ENCODE measurements around the gene GOLGA1. TPM values are rescaled to one million over a fixed set of nuclear protein-coding genes. Genes with fewer than 3 reads are reported as not detected.

Gene GOLGA1
- total and polyA plus RNA-seq, 2 of the 13 experiments (the other 11 are each of a cell fraction or from before 2014, with no cell fraction given): 12.7 to 15.9 TPM

DNA sequence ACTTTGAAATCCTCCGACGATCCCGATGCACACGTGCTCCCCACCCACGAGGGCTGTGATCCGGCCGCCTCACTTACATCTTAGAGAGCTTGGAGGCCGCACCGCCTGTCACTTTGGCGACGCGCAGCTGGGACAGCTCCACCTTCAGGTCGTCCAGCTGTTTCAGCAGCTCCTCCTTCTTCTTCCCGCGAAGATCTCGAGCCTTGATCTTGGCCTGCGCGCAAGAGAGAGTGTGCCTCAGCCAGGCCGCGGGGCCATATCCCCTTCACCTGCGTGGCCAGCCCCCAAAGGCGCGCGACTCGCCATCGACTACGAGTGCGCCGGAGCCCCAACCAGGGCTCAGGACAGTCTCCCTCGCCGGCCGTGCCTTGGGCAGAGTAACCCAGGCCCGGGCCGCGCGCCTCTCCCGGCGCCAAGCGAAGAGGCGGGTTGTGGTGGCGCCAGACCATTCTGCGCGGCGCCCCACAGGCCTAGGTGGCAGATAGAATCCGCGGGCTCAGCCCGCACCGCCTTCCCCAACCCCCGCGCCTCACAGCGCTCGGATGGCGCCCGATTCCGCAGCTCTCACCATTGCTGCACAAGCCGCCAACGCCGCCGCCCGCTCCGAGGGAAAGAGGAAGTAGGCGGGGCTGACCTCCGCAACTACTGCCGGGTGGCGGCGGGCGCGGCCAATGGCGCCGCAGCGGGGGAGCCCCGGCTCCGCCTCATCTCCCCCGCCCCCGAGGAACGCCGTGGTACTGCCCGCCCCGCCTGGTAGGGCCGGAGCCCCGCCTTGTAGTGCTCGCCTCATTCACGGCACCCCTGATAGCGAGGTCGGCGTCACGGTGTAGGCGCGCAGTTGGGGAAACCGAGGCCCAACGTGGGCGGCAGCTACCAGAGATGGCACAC lies 79.3 kb downstream of the GOLGA1 start, which contains the start of the genes ARPC5L and RPL35 (continued):
- TF ChIP-seq, protein P1, sequence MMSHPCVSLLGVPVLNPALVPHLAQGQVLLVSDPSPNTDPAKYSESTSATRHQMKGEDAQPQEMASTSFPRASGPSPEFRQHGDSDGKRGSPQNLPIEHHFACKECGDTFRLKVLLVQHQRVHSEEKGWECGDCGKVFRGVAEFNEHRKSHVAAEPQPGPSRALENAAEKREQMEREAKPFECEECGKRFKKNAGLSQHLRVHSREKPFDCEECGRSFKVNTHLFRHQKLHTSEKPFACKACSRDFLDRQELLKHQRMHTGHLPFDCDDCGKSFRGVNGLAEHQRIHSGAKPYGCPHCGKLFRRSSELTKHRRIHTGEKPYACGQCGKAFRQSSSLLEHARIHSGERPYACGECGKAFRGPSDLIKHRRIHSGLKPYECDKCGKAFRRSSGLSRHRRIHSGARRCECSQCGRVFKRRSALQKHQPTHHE (CRISPR knock-in tag; IDR thresholded peaks at IDR 0.05; ENCODE audit: borderline replicate concordance): peak; percentile 81; the same call in 1 of the 2 replicates
- no peak for TF ChIP-seq BCL6 (CRISPR knock-in tag; IDR thresholded peaks at IDR 0.05)
- TF ChIP-seq, protein P2, sequence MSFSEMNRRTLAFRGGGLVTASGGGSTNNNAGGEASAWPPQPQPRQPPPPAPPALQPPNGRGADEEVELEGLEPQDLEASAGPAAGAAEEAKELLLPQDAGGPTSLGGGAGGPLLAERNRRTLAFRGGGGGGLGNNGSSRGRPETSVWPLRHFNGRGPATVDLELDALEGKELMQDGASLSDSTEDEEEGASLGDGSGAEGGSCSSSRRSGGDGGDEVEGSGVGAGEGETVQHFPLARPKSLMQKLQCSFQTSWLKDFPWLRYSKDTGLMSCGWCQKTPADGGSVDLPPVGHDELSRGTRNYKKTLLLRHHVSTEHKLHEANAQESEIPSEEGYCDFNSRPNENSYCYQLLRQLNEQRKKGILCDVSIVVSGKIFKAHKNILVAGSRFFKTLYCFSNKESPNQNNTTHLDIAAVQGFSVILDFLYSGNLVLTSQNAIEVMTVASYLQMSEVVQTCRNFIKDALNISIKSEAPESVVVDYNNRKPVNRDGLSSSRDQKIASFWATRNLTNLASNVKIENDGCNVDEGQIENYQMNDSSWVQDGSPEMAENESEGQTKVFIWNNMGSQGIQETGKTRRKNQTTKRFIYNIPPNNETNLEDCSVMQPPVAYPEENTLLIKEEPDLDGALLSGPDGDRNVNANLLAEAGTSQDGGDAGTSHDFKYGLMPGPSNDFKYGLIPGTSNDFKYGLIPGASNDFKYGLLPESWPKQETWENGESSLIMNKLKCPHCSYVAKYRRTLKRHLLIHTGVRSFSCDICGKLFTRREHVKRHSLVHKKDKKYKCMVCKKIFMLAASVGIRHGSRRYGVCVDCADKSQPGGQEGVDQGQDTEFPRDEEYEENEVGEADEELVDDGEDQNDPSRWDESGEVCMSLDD (CRISPR knock-in tag; IDR thresholded peaks at IDR 0.05; ENCODE audit: borderline replicate concordance): peak; percentile 84
- TF ChIP-seq EEA1 (CRISPR knock-in tag; IDR thresholded peaks at IDR 0.05; ENCODE audit: borderline replicate concordance): peak; percentile 96
- no peak for TF ChIP-seq ZNF329 (CRISPR knock-in tag; IDR thresholded peaks at IDR 0.05; ENCODE audit: low read depth)
- TF ChIP-seq, protein P3, sequence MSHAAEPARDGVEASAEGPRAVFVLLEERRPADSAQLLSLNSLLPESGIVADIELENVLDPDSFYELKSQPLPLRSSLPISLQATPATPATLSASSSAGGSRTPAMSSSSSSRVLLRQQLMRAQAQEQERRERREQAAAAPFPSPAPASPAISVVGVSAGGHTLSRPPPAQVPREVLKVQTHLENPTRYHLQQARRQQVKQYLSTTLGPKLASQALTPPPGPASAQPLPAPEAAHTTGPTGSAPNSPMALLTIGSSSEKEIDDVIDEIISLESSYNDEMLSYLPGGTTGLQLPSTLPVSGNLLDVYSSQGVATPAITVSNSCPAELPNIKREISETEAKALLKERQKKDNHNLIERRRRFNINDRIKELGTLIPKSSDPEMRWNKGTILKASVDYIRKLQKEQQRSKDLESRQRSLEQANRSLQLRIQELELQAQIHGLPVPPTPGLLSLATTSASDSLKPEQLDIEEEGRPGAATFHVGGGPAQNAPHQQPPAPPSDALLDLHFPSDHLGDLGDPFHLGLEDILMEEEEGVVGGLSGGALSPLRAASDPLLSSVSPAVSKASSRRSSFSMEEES (CRISPR knock-in tag; IDR thresholded peaks at IDR 0.05): no peak
- no peak for TF ChIP-seq RARG (CRISPR knock-in tag; IDR thresholded peaks at IDR 0.05; ENCODE audit: low read depth)
- peak; percentile 100 for TF ChIP-seq TAF1 (CRISPR knock-in tag; IDR thresholded peaks at IDR 0.05)
- no peak for TF ChIP-seq MED13 (CRISPR knock-in tag; IDR thresholded peaks at IDR 0.05)
- TF ChIP-seq, protein P4, sequence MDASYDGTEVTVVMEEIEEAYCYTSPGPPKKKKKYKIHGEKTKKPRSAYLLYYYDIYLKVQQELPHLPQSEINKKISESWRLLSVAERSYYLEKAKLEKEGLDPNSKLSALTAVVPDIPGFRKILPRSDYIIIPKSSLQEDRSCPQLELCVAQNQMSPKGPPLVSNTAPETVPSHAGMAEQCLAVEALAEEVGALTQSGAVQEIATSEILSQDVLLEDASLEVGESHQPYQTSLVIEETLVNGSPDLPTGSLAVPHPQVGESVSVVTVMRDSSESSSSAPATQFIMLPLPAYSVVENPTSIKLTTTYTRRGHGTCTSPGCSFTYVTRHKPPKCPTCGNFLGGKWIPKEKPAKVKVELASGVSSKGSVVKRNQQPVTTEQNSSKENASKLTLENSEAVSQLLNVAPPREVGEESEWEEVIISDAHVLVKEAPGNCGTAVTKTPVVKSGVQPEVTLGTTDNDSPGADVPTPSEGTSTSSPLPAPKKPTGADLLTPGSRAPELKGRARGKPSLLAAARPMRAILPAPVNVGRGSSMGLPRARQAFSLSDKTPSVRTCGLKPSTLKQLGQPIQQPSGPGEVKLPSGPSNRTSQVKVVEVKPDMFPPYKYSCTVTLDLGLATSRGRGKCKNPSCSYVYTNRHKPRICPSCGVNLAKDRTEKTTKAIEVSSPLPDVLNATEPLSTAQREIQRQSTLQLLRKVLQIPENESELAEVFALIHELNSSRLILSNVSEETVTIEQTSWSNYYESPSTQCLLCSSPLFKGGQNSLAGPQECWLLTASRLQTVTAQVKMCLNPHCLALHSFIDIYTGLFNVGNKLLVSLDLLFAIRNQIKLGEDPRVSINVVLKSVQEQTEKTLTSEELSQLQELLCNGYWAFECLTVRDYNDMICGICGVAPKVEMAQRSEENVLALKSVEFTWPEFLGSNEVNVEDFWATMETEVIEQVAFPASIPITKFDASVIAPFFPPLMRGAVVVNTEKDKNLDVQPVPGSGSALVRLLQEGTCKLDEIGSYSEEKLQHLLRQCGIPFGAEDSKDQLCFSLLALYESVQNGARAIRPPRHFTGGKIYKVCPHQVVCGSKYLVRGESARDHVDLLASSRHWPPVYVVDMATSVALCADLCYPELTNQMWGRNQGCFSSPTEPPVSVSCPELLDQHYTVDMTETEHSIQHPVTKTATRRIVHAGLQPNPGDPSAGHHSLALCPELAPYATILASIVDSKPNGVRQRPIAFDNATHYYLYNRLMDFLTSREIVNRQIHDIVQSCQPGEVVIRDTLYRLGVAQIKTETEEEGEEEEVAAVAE (CRISPR knock-in tag; IDR thresholded peaks at IDR 0.05; ENCODE audit: borderline replicate concordance): peak; percentile 2; the same call in 1 of the 2 replicates
- TF ChIP-seq ZNF724P (CRISPR knock-in tag; IDR thresholded peaks at IDR 0.05; ENCODE audit: borderline replicate concordance): peak; percentile 91; the same call in 1 of the 2 replicates
- TF ChIP-seq ZNF468 (CRISPR knock-in tag; IDR thresholded peaks at IDR 0.05): no peak
- TF ChIP-seq ZNF879 (CRISPR knock-in tag; IDR thresholded peaks at IDR 0.05): no peak
- TF ChIP-seq ZNF772 (CRISPR knock-in tag; IDR thresholded peaks at IDR 0.05): no peak
- TF ChIP-seq RBM22 (optimal IDR thresholded peaks at IDR 0.05; ENCODE audit: low read length): no peak
- no peak for TF ChIP-seq JARID2 (CRISPR knock-in tag; IDR thresholded peaks at IDR 0.05; ENCODE audit: insufficient replicate concordance)
- no peak for TF ChIP-seq FOXM1 (CRISPR knock-in tag; IDR thresholded peaks at IDR 0.05)
- TF ChIP-seq HDAC2 (CRISPR knock-in tag; IDR thresholded peaks at IDR 0.05): no peak; the same call in 1 of the 2 replicates
- TF ChIP-seq NBN (conservative IDR thresholded peaks at IDR 0.05): no peak
- TF ChIP-seq ZSCAN29 (CRISPR knock-in tag; conservative IDR thresholded peaks at IDR 0.05): peak; percentile 60; the same call in 1 of the 2 replicates

All from HepG2 (cell line).